HG02884 (cell line): ENCODE measurements around the gene GIPR.

Experiments
- ATAC-seq: cut with Tn5 transposase; IDR thresholded peaks from one replicate; pipeline ENCODE4 v1.9.1; 2021; ENCODE audit warnings: mild to moderate bottlenecking, moderate library complexity; ENCODE audit not compliant: unreplicated experiment

Gene GIPR

GRCh38 chr19:45730368-45731288, 62.6 kb downstream of the GIPR start, which contains the start of gene FBXO46:
FBXO46 (minus strand) TSS chr19:45730896; CDS start chr19:45713495, 17,401 bp downstream.
- peak; percentile 84 for ATAC-seq
